Erythroblast (primary cell): ENCODE measurements around the gene POLR1G.

Experiments used
- DNase-seq, 2 experiments: peaks; one replicate each; lab custom pipeline; 2025; lab: John Stamatoyannopoulos, UW
- GATA1 ChIP-seq: IDR thresholded peaks from 2 replicates; pipeline ENCODE4 v1.6.1; 2011; ENCODE audit warnings: low read depth, mild to moderate bottlenecking, control low read depth, low read length, moderate library complexity
- POLR2A ChIP-seq: IDR thresholded peaks from 2 replicates; pipeline ENCODE4 v1.6.1; 2011; ENCODE audit warnings: mild to moderate bottlenecking, low read length

Gene POLR1G

GRCh38 chr19:45440259-45440638 is 33.8 kb downstream of the POLR1G start:
- no peak for TF ChIP-seq GATA1
- TF ChIP-seq POLR2A = no peak
- no peak for DNase-seq

GRCh38 chr19:45440873-45441654 is 34.6 kb downstream of the POLR1G start:
- TF ChIP-seq POLR2A (no peak), GATA1 (no peak)
- peak; percentile 27 to 62 for DNase-seq

- no peak for DNase-seq
- TF ChIP-seq POLR2A (no peak), GATA1 (no peak)
Measured at GRCh38 chr19:45442408-45442777, 35.9 kb downstream of the POLR1G start.

- peak; percentile 94 for DNase-seq
- TF ChIP-seq POLR2A (peak; percentile 72), GATA1 (no peak)
Measured at GRCh38 chr19:45442778-45443461, 36.5 kb downstream of the POLR1G start.

GRCh38 chr19:45443462-45444317 is 37.2 kb downstream of the POLR1G start:
- DNase-seq = peak; percentile 73 to 84
- TF ChIP-seq POLR2A = peak; percentile 10
- no peak for TF ChIP-seq GATA1

GRCh38 chr19:45444318-45445041 is 38.0 kb downstream of the POLR1G start:
- TF ChIP-seq POLR2A (no peak), GATA1 (no peak)
- peak; percentile 91 for DNase-seq

- no peak for TF ChIP-seq GATA1
- TF ChIP-seq POLR2A = no peak
- DNase-seq = no peak
Measured at GRCh38 chr19:45445139-45445538, 38.7 kb downstream of the POLR1G start.

- no peak for TF ChIP-seq POLR2A
- no peak for TF ChIP-seq GATA1
- DNase-seq = peak; percentile 58 to 59
Measured at GRCh38 chr19:45446295-45446694, 39.9 kb downstream of the POLR1G start.

GRCh38 chr19:45446944-45447343 is 40.5 kb downstream of the POLR1G start:
- TF ChIP-seq POLR2A = no peak
- TF ChIP-seq GATA1 = no peak

GRCh38 chr19:45448425-45448756 is 41.9 kb downstream of the POLR1G start:
- no peak for DNase-seq
- no peak for TF ChIP-seq GATA1
- TF ChIP-seq POLR2A = no peak

More at GRCh38 chr19:45446944-45447343, 40.5 kb downstream of the POLR1G start:
- no peak for DNase-seq

- TF ChIP-seq POLR2A = no peak
- TF ChIP-seq GATA1 = no peak
- DNase-seq = no peak
Measured at GRCh38 chr19:45448887-45449299, 42.4 kb downstream of the POLR1G start.

- TF ChIP-seq GATA1 = no peak
- no peak for TF ChIP-seq POLR2A
- DNase-seq = no peak
Measured at GRCh38 chr19:45450012-45450333, 43.5 kb downstream of the POLR1G start.
